ENCODE measurements around the gene PBX1. TPM values are rescaled to one million over a fixed set of nuclear protein-coding genes. Genes with fewer than 3 reads are reported as not detected.

PBX1 gene
- total RNA-seq, 1 experiment from 2014 or later = 18.5 TPM

DNA sequence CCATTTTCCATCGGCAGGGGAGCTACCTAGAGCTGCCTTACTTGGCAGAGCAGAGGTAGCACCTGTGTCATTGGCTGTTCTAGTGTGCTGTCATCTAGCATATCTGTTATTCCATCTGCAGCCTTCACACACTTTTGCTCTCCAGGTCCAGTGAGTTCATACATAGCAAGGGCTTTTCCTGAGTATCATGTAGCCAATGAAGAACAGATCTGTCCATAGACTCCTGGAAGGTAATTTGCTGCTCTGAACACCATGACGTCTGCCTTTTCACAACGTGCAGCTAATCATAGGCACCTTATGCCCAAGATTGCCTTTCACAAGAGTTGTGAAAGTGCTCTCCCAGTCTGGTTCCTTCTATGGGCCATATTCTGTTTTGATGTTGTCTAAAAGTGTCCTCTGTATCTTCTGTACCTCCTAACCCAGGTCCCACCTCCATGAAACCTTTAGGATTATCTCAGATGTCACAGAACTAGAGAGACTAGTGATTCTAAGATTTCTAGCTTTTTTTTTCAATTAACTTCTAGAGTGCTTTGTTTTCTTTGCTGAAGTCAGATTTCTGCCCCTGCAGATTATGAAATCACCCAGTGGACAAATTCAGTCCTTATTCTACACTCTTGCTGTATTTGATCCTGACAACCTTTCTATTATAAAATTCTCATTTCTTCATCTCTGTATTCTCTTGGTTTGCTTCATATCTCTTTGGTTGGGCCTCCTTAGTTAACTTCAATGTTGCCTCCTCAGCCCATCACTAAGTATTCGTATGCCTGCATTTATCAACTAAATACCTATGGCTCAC lies 134.8 kb downstream of the PBX1 start:
- Histone ChIP-seq H3K27ac (no peak overlapping the region), H3K4me1 (replicated peaks) (peaks cover 17% of the 10 kb centered on the region), H3K27me3 (replicated peaks) (no peaks in the 10 kb centered on the region), H3K4me3 (no peak overlapping the region), H3K36me3 (no peaks in the 10 kb centered on the region), H3K9me3 (replicated peaks) (no peaks in the 10 kb centered on the region)
- no peak for DNase-seq (ENCODE audit: low read depth in 1 of 2, low spot score in 2 of 2)

- peaks cover 17% of the 10 kb centered on the region for H3K4me1 ChIP-seq (replicated peaks)
- H3K9me3 ChIP-seq (replicated peaks) = no peaks in the 10 kb centered on the region
- DNase-seq (ENCODE audit: low read depth in 1 of 2, low spot score in 2 of 2) = no peak
- H3K27ac ChIP-seq = no peak overlapping the region
- H3K27me3 ChIP-seq (replicated peaks) = no peaks in the 10 kb centered on the region
- H3K4me3 ChIP-seq = no peak overlapping the region
- no peaks in the 10 kb centered on the region for H3K36me3 ChIP-seq
These were observed 135.5 kb downstream of the PBX1 start for GRCh38 chr1:164694505-164694904.

DNA sequence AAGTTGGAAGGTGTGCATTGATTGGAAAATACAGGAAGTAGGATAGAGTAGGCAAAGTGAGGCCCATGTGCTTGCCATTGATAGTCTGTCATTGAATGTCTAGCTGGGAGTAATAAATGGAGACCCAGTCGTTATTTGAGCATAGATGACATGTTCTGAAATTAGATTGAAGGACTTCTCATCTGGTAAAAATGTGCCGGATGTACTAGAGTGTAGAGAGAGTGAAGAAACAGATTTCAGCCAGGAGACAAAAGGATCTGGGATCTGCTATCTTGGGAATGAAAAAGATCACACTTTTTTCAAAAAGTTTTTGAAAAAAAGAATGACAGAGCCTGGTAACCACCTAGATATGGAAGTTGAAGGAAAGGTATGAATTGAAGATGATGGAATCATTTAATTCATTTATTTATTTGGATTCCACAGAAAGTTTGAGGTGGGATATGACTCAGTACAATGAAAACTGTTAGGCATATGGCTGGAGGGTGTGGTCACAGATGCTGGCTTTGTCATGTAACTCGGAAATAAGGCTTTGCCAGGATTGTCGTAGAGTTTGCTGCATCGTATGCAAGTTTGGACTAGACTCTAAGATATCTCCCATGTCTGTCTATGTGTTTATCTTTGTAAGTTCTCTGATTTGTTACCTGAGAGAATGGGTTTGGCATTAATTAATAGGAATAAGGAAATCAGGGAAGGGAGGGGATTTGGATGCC lies 137.1 kb downstream of the PBX1 start:
- H3K4me1 ChIP-seq (replicated peaks) = peaks cover 17% of the 10 kb centered on the region
- peak overlapping the region; percentile 14; the same call in 1 of the 2 replicates for H3K27ac ChIP-seq
- H3K36me3 ChIP-seq = no peaks in the 10 kb centered on the region
- DNase-seq (ENCODE audit: low read depth in 1 of 2, low spot score in 2 of 2) = peak in 1 of 2 experiments; percentile 35
- no peaks in the 10 kb centered on the region for H3K9me3 ChIP-seq (replicated peaks)
- H3K27me3 ChIP-seq (replicated peaks) = no peaks in the 10 kb centered on the region
- no peak overlapping the region for H3K4me3 ChIP-seq

- Histone ChIP-seq H3K36me3 (no peaks in the 10 kb centered on the region), H3K27me3 (replicated peaks) (no peaks in the 10 kb centered on the region), H3K4me1 (replicated peaks) (peaks cover 17% of the 10 kb centered on the region), H3K4me3 (no peak overlapping the region), H3K27ac (no peak overlapping the region), H3K9me3 (replicated peaks) (no peaks in the 10 kb centered on the region)
- DNase-seq (ENCODE audit: low read depth in 1 of 2, low spot score in 2 of 2) = no peak
These were observed 141.0 kb downstream of the PBX1 start for GRCh38 chr1:164699815-164700491.

DNA sequence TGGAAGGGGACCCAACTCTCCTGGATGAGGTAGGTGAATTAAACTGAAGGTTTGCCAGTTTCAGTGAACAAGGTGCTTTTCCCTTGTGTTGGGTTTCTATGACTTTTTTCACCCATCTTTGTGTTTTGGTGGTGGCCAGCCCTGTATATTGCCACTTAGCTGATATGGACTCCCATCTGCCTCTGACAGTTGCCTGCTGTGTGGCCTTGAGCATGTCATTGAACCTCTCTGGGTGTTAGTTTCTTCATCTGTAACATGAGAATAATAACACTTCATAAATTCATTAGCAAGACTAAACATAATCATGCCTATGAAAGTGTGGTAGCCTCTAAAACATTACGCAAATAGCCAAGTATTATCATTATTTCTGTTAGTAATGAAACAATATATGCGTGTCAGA lies 141.7 kb downstream of the PBX1 start:
- Histone ChIP-seq H3K9me3 (replicated peaks) (no peaks in the 10 kb centered on the region), H3K36me3 (no peaks in the 10 kb centered on the region), H3K4me1 (replicated peaks) (peaks cover 15% of the 10 kb centered on the region), H3K27ac (no peak overlapping the region), H3K27me3 (replicated peaks) (no peaks in the 10 kb centered on the region), H3K4me3 (no peak overlapping the region)
- DNase-seq (ENCODE audit: low read depth in 1 of 2, low spot score in 2 of 2) = no peak

GRCh38 chr1:164701189-164701761 lies 142.3 kb downstream of the PBX1 start:
- no peak for DNase-seq (ENCODE audit: low read depth in 1 of 2, low spot score in 2 of 2)
- Histone ChIP-seq H3K4me3 (no peak overlapping the region), H3K27me3 (replicated peaks) (no peaks in the 10 kb centered on the region), H3K9me3 (replicated peaks) (no peaks in the 10 kb centered on the region), H3K36me3 (no peaks in the 10 kb centered on the region), H3K27ac (no peak overlapping the region), H3K4me1 (replicated peaks) (peaks cover 9% of the 10 kb centered on the region)

DNA sequence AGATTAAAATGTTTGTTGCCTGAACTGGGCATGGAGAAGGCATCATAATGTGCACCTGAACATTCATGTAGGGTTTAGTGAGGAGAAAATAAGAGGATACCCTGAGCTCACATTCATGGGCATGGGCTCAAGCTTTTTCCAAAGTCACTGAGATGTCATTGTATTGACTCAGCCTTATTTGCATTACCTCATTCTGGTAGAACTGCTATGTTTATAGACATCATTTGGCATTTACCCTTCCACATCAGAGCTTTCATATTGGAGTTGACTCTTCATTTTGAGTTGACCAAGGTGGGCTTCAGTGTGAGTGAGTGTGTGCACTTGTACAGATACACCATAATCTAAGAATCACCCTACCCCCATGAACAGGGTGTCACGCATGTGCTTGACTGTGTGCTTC lies 143.2 kb downstream of the PBX1 start:
- no peaks in the 10 kb centered on the region for H3K36me3 ChIP-seq
- H3K27ac ChIP-seq = no peak overlapping the region
- no peaks in the 10 kb centered on the region for H3K9me3 ChIP-seq (replicated peaks)
- no peak for DNase-seq (ENCODE audit: low read depth in 1 of 2, low spot score in 2 of 2)
- H3K27me3 ChIP-seq (replicated peaks) = no peaks in the 10 kb centered on the region
- peaks cover 9% of the 10 kb centered on the region for H3K4me1 ChIP-seq (replicated peaks)
- no peak overlapping the region for H3K4me3 ChIP-seq

DNA sequence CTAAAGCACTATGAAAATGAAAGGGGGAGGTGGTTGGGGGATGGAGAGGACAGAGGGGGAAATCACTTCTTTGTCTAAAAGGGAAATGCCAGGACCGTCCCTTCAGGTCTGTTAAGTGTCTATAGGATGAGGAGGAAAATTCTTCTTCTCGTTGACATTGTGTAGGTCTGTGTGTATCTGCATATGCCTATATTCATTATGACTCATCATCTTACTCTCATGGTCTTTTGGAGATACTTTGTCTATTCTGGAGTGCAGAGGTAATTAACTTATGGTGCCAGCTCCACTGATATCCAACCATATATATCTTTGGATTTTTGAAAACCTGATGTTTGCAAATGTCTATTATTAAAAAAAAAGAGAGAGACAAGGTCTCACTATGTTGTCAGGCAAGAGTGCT lies 143.7 kb downstream of the PBX1 start:
- Histone ChIP-seq H3K4me1 (replicated peaks) (peaks cover 13% of the 10 kb centered on the region), H3K36me3 (no peaks in the 10 kb centered on the region), H3K27ac (no peak overlapping the region), H3K9me3 (replicated peaks) (no peaks in the 10 kb centered on the region), H3K27me3 (replicated peaks) (no peaks in the 10 kb centered on the region), H3K4me3 (no peak overlapping the region)
- no peak for DNase-seq (ENCODE audit: low read depth in 1 of 2, low spot score in 2 of 2)

- Histone ChIP-seq H3K4me3 (no peak overlapping the region), H3K36me3 (no peaks in the 10 kb centered on the region), H3K9me3 (replicated peaks) (no peaks in the 10 kb centered on the region), H3K27me3 (replicated peaks) (no peaks in the 10 kb centered on the region), H3K27ac (no peak overlapping the region), H3K4me1 (replicated peaks) (peaks cover 21% of the 10 kb centered on the region)
- DNase-seq (ENCODE audit: low read depth in 1 of 2, low spot score in 2 of 2) = no peak
These were observed 144.5 kb downstream of the PBX1 start for GRCh38 chr1:164703463-164703862.

DNA sequence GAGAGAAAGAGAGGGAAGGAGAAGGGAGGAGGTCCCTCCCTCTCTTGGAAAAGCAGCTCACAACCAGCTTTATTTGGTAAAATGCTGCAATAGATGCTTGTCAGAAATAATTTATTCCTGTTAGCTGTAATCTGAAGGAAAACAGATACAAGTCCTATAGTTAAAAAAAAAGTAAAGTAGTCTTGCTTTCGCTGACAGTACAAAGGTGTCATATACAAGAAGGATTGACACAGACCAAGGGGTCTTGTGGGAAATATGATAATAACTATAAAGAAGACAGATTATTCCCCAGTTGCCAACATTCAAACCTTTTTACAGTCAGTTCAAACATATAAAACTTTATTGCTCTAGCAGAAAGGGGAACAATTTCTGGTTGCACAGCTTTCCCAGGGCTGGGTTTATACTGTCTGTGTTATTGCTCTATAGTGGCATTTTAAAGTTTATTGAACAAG lies 145.0 kb downstream of the PBX1 start:
- no peak overlapping the region for H3K27ac ChIP-seq
- no peaks in the 10 kb centered on the region for H3K9me3 ChIP-seq (replicated peaks)
- no peak for DNase-seq (ENCODE audit: low read depth in 1 of 2, low spot score in 2 of 2)
- H3K4me3 ChIP-seq = no peak overlapping the region
- no peaks in the 10 kb centered on the region for H3K36me3 ChIP-seq
- peaks cover 27% of the 10 kb centered on the region for H3K4me1 ChIP-seq (replicated peaks)
- no peaks in the 10 kb centered on the region for H3K27me3 ChIP-seq (replicated peaks)

DNA sequence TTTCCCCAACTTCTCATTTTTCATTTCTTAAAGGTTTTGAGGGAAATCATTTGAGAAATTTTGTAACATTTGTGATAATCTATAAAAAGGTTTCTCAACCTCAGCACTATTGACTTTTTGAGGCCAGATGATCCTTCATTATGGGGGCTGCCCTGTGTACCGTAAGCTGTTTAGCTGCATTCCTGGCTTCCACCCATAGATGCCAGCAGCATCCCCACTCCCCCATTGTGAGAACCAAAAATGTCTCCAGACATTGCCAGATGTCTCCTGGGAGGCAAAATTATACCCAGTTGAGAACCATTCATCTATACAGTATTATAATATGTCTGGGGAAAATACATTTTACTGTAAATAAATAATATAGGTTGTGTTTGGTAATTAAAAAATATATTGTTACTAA lies 146.0 kb downstream of the PBX1 start:
- DNase-seq (ENCODE audit: low read depth in 1 of 2, low spot score in 2 of 2) = no peak
- no peaks in the 10 kb centered on the region for H3K36me3 ChIP-seq
- H3K4me3 ChIP-seq = no peak overlapping the region
- H3K9me3 ChIP-seq (replicated peaks) = no peaks in the 10 kb centered on the region
- no peak overlapping the region for H3K27ac ChIP-seq
- no peaks in the 10 kb centered on the region for H3K27me3 ChIP-seq (replicated peaks)
- H3K4me1 ChIP-seq (replicated peaks) = peaks cover 33% of the 10 kb centered on the region

GRCh38 chr1:164706606-164706987 lies 147.6 kb downstream of the PBX1 start:
- no peak for DNase-seq (ENCODE audit: low read depth in 1 of 2, low spot score in 2 of 2)
- no peak overlapping the region; the same call in 1 of the 2 replicates for H3K27ac ChIP-seq
- no peaks in the 10 kb centered on the region for H3K27me3 ChIP-seq (replicated peaks)
- H3K4me1 ChIP-seq (replicated peaks) = peaks cover 33% of the 10 kb centered on the region
- H3K4me3 ChIP-seq = no peak overlapping the region
- H3K9me3 ChIP-seq (replicated peaks) = no peaks in the 10 kb centered on the region
- H3K36me3 ChIP-seq = no peaks in the 10 kb centered on the region

DNA sequence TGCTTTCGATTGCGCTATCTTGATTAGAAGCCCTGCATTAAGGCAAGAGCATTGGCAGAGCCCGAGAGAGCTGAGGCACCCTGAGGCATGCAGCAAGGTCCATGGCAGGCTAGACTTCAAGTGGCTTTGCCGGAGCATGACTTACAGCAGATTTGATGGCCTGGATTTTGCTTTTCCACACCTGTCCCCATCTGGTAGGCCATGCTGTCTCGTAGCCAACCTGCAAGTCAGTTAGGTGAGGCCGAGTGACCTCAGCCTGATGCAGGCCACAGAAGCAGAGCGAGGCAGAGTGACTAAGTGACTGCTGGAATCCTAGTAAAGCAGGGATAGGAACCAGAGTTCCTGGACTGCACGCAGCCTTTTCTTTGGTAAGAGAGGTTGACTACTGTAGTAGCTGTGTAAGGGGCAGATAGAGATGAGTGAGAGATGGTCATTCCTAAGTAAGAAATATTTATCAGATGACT lies 148.9 kb downstream of the PBX1 start:
- Histone ChIP-seq H3K27ac (no peak overlapping the region), H3K4me1 (replicated peaks) (peaks cover 33% of the 10 kb centered on the region), H3K4me3 (no peak overlapping the region), H3K27me3 (replicated peaks) (no peaks in the 10 kb centered on the region), H3K9me3 (replicated peaks) (no peaks in the 10 kb centered on the region), H3K36me3 (no peaks in the 10 kb centered on the region)
- peak; percentile 43 to 49 for DNase-seq (ENCODE audit: low read depth in 1 of 2, low spot score in 2 of 2)

All from SJSA1 (cell line).